ENCODE measurements around the gene STON2.

STON2 gene

GRCh38 chr14:81402123-81402495 lies 2.0 kb upstream of the STON2 start:
- Mint-ChIP-seq H3K4me1 (peaks cover 5% of the 10 kb centered on the region), H3K36me3 (ENCODE audit: low read depth) (peaks cover 21% of the 10 kb centered on the region), H3K9me3 (peaks cover 6% of the 10 kb centered on the region), H3K27ac (peak overlapping the region in 1 of 3 experiments; percentile 17), H3K4me3 (no peak overlapping the region), H3K27me3 (ENCODE audit: low read depth) (no peaks in the 10 kb centered on the region)
- no peak for TF ChIP-seq CTCF (IDR thresholded peaks at IDR 0.05; ENCODE audit: unreplicated experiment in 3 of 3)

DNA sequence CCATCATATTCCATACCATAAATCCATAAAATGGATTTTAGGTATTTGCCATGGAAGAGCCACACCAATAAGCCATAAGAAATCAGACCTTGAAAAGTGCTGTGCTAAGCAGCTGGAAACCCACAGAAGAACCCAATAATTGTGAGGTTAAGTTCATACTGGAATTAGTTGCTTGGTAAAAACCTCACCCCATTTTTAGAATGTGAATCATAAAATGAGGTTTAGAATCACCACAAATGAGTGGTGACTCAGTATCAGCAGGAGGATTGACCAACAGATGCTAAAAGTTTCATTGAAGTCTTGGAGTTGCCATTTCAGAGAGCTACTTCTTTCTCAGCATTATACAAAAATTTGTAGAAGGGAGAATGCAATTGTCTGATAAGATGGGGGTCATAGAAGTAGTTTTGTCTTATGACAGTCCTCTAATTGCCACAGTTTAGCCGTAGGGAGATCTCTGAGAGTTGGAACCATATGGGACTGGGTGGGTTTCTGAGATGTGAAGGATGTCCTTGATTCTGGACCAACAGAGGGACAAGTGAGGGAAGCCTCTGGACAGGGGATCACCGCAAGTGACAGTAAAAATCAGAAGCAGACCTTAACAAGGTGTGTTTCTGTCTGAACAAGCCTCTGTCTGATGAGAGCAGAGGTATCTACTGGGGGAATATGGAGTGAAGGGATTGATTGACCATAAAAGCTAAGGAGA lies 1.4 kb upstream of the STON2 start:
- Mint-ChIP-seq H3K27ac (peak overlapping the region in 1 of 3 experiments; percentile 17), H3K4me3 (no peak overlapping the region), H3K4me1 (peaks cover under 1% of the 10 kb centered on the region), H3K9me3 (peaks cover 6% of the 10 kb centered on the region), H3K36me3 (ENCODE audit: low read depth) (peaks cover 17% of the 10 kb centered on the region), H3K27me3 (ENCODE audit: low read depth) (no peaks in the 10 kb centered on the region)
- TF ChIP-seq CTCF (IDR thresholded peaks at IDR 0.05; ENCODE audit: unreplicated experiment in 3 of 3): no peak

DNA sequence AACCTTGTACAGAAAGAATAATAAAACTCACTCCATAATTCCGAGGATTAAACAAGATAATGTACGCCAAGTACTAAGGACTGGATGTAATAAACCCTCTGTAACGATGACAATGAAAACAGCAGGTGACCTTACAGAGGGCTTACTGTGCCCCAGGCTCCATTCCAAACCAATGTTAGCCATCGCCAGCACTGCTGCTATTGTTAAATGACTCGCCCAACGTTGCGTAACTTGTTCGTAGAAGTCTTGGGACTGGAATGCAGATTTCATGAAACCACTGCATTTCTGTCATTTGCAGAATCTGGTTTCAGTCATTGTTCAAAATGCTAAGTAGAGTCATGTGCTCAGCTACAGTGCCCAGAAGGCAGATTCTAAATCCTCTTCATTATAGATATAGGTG lies 728 bp upstream of the STON2 start:
- TF ChIP-seq CTCF (IDR thresholded peaks at IDR 0.05; ENCODE audit: unreplicated experiment in 3 of 3): no peak
- H3K4me3 Mint-ChIP-seq: no peak overlapping the region
- H3K36me3 Mint-ChIP-seq (ENCODE audit: low read depth): peaks cover 19% of the 10 kb centered on the region
- peak overlapping the region in 1 of 3 experiments; percentile 6 for H3K27ac Mint-ChIP-seq
- no peaks in the 10 kb centered on the region for H3K4me1 Mint-ChIP-seq
- no peaks in the 10 kb centered on the region for H3K27me3 Mint-ChIP-seq (ENCODE audit: low read depth)
- peaks cover 6% of the 10 kb centered on the region for H3K9me3 Mint-ChIP-seq

DNA sequence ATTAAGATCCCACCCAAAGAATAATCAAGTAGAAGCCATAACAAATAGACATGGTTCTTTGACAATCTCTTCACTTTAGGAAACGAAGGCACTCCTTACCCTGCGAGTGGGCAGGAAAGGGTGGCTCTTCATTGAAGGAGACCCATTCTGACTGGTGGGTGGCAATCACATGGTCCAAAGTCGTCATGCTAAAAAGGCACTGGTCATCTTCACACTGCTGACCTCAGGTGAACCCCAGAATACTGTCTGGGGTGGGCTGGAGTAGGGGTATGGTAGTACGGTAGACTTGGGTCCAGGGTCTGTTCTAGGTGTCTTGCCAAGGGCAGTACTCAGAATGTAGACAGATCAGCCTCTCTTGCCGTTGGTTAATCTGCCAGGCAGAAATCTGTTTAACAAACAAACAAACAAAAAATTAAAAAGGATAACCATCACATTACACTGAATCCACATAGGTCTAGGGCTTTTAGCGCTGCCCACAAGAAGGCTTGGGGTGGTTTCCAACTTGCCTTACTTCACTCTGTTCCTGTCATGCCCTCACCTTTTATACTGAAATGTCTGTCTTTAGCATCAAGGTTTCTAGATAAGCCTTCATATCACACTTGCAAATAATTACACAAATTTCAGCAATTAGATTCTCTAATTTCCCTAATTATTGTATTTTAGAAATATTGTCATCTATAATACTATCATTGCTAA lies 1.8 kb downstream of the STON2 start:
- no peak for TF ChIP-seq CTCF (IDR thresholded peaks at IDR 0.05; ENCODE audit: unreplicated experiment in 3 of 3)
- Mint-ChIP-seq H3K4me1 (no peaks in the 10 kb centered on the region), H3K4me3 (no peak overlapping the region), H3K27me3 (ENCODE audit: low read depth) (no peaks in the 10 kb centered on the region), H3K36me3 (ENCODE audit: low read depth) (peaks cover 19% of the 10 kb centered on the region), H3K27ac (no peak overlapping the region), H3K9me3 (no peaks in the 10 kb centered on the region)

DNA sequence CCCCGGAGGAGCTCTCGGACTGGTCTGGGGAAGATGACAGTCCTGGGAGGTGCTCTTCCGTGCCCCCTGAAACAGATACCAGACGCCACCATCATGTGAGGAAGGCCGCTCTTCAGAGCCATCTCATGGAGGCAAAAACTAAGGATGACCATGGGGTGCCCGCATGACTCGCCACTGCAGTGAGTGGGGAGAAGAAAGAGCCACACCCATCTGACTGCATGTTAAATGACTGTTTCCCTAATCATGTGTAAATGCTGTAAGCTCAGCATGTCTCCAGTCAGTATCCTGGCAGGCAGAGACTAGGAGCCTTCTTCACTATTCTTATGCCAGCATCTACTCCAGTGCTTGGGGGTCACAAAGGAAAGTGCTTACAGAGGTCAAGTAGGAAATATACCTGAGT lies 4.0 kb downstream of the STON2 start:
- Mint-ChIP-seq H3K4me1 (no peaks in the 10 kb centered on the region), H3K9me3 (no peaks in the 10 kb centered on the region), H3K36me3 (ENCODE audit: low read depth) (peaks cover 15% of the 10 kb centered on the region), H3K27ac (no peak overlapping the region), H3K27me3 (ENCODE audit: low read depth) (no peaks in the 10 kb centered on the region), H3K4me3 (no peak overlapping the region)
- TF ChIP-seq CTCF (IDR thresholded peaks at IDR 0.05; ENCODE audit: unreplicated experiment in 3 of 3): no peak

DNA sequence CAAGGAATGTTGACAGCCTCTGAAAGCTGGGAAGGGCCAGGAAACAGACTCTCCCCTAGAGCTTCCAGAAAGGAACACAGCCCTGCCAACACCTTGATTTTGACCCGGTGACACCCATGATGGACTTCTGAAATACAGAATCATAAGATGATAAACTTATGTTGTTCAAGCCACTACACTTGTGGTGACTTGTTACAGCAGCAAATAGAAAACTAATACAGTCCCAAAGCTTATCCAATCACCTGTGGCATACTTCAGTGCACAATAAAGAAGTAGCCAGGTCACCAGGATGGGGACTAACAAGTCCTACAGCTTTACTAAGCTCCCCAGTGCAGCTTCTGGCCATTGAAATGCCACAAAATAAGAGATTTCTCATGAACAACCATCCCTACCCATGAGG lies 5.4 kb downstream of the STON2 start:
- Mint-ChIP-seq H3K27me3 (ENCODE audit: low read depth) (no peaks in the 10 kb centered on the region), H3K36me3 (ENCODE audit: low read depth) (peaks cover 20% of the 10 kb centered on the region), H3K27ac (no peak overlapping the region), H3K4me1 (no peaks in the 10 kb centered on the region), H3K4me3 (no peak overlapping the region), H3K9me3 (no peaks in the 10 kb centered on the region)
- TF ChIP-seq CTCF (IDR thresholded peaks at IDR 0.05; ENCODE audit: unreplicated experiment in 3 of 3): no peak
